H1 (cell line): ENCODE data around the gene ZNF837. TPM values are rescaled to one million over a fixed set of nuclear protein-coding genes. Genes with fewer than 3 reads are reported as not detected.

Experiments used
- CTCF ChIA-PET: fragments of 300-600 bp; sonication (Branson Sonifier 250); formaldehyde crosslinking; loops from one replicate; lab custom pipeline; 2021; ENCODE audit not compliant: partially characterized antibody; lab: Charles Lee
- POLR2A ChIA-PET: fragments of 300-600 bp; sonication (Branson Sonifier 250); formaldehyde crosslinking; loops from one replicate; lab custom pipeline; 2021; ENCODE audit warnings: inconsistent platforms; ENCODE audit not compliant: partially characterized antibody; lab: Charles Lee
- DNase-seq, 2 experiments: peaks; one replicate each; pipeline versions ENCODE4 v3.0.0 to v3.0.0-alpha.2; 2010 to 2022; ENCODE audit warnings: low spot score in 2 of 2, low read depth in 1 of 2, mixed read lengths in 1 of 2
- FAIRE-seq: peaks from 2 replicates; lab custom pipeline; 2011; peaks lifted over from hg19 to GRCh38; lab: Jason Lieb, UNC
- H2AFZ ChIP-seq: 2 replicates; pipeline ENCODE4 v1.8.1; 2012; ENCODE audit warnings: low read length, inconsistent platforms
- H2AK5ac ChIP-seq: 2 replicates; pipeline ENCODE4 v1.6.1; 2013; ENCODE audit warnings: low read depth, low read length
- H2BK120ac ChIP-seq: replicated peaks from 2 replicates; pipeline ENCODE3; 2013; ENCODE audit warnings: low read depth, low read length, inconsistent platforms
- H2BK12ac ChIP-seq: 2 replicates; pipeline ENCODE4 v1.6.1; 2013; ENCODE audit warnings: low read depth, low read length
- H2BK15ac ChIP-seq: 2 replicates; pipeline ENCODE4 v1.6.1; 2013; ENCODE audit warnings: low read length
- H2BK20ac ChIP-seq: 2 replicates; pipeline ENCODE4 v1.6.1; 2013; ENCODE audit warnings: low read length
- H2BK5ac ChIP-seq: 2 replicates; pipeline ENCODE4 v1.6.1; 2013; ENCODE audit warnings: low read depth, low read length
- H3K14ac ChIP-seq: 2 replicates; pipeline ENCODE4 v1.6.1; 2013; ENCODE audit warnings: inconsistent platforms; ENCODE audit not compliant: insufficient read length
- H3K18ac ChIP-seq: 2 replicates; pipeline ENCODE4 v1.6.1; 2013; ENCODE audit warnings: low read length; ENCODE audit errors: extremely low read depth
- H3K23ac ChIP-seq: 2 replicates; pipeline ENCODE4 v1.6.1; 2013; ENCODE audit warnings: inconsistent platforms; ENCODE audit not compliant: insufficient read length
- H3K23me2 ChIP-seq: 2 replicates; pipeline ENCODE4 v1.6.1; 2013; ENCODE audit warnings: low read depth, low read length
- H3K27ac ChIP-seq: 2 replicates; pipeline ENCODE4 v1.6.1; 2011; ENCODE audit warnings: low read depth, low read length, inconsistent platforms
- H3K27me3 ChIP-seq, 4 experiments: replicated peaks in 1 of 4; 1 replicate in 1 of 4; 2 replicates in 3 of 4; pipeline versions ENCODE4 v1.6.1 to v1.8.1; 2011 to 2013; ENCODE audit warnings: low read length in 3 of 4, mild to moderate bottlenecking in 3 of 4, inconsistent platforms in 2 of 4, mixed read lengths in 2 of 4, moderate library complexity in 1 of 4; ENCODE audit not compliant: control insufficient read depth in 3 of 4, insufficient read depth in 3 of 4; ENCODE audit errors: extremely low read depth in 1 of 4
- H3K36me3 ChIP-seq, 4 experiments: 2 replicates each; pipeline versions ENCODE4 v1.6.1 to v1.8.1; 2011 to 2013; ENCODE audit warnings: mild to moderate bottlenecking in 4 of 4, low read length in 3 of 4, moderate library complexity in 2 of 4, control low read depth in 1 of 4, inconsistent platforms in 1 of 4; ENCODE audit not compliant: insufficient read depth in 4 of 4, control insufficient read depth in 2 of 4
- H3K4ac ChIP-seq: replicated peaks from 2 replicates; pipeline ENCODE3; 2013; ENCODE audit warnings: low read length, low read depth, mixed read lengths, inconsistent platforms; ENCODE audit not compliant: insufficient read length
- H3K4me1 ChIP-seq, 4 experiments: replicated peaks in 1 of 4; 1 replicate in 1 of 4; 2 replicates in 3 of 4; pipeline versions ENCODE4 v1.6.1 to v1.8.1; 2011 to 2013; ENCODE audit warnings: low read length in 3 of 4, inconsistent platforms in 2 of 4, mixed read lengths in 1 of 4; ENCODE audit not compliant: insufficient read depth in 4 of 4, control insufficient read depth in 3 of 4
- H3K4me2 ChIP-seq, 2 experiments: 2 replicates each; pipeline versions ENCODE4 v1.6.1 to v1.8.1; 2011 to 2013; ENCODE audit warnings: low read depth in 2 of 2, low read length in 2 of 2, control low read depth in 1 of 2, inconsistent platforms in 1 of 2, mild to moderate bottlenecking in 1 of 2; ENCODE audit not compliant: insufficient read depth in 1 of 2
- H3K4me3 ChIP-seq, 4 experiments: fragments of 200-600, 300-600 bp in 1 of 4; sonication (generic), shearing (Covaris generic), sonication (Bioruptor Twin) in 1 of 4; 2 replicates each; pipeline versions ENCODE4 v1.5.1 to v1.8.1; 2011 to 2016; ENCODE audit warnings: low read length in 4 of 4, low read depth in 3 of 4, control low read depth in 2 of 4, inconsistent platforms in 2 of 4, mild to moderate bottlenecking in 2 of 4, mixed read lengths in 1 of 4, moderate library complexity in 1 of 4; ENCODE audit not compliant: insufficient read depth in 2 of 4; ENCODE audit errors: extremely low read depth in 1 of 4
- H3K56ac ChIP-seq: replicated peaks from 2 replicates; pipeline ENCODE3; 2013; ENCODE audit warnings: low read depth, mild to moderate bottlenecking, mixed read lengths, low read length, inconsistent platforms; ENCODE audit not compliant: insufficient read length
- H3K79me1 ChIP-seq: 2 replicates; pipeline ENCODE4 v1.6.1; 2013; ENCODE audit warnings: low read depth, low read length, control low read depth
- H3K79me2 ChIP-seq, 2 experiments: 2 replicates each; pipeline versions ENCODE4 v1.6.1 to v1.8.1; 2012 to 2013; ENCODE audit warnings: low read length in 2 of 2, mild to moderate bottlenecking in 2 of 2, inconsistent platforms in 1 of 2; ENCODE audit not compliant: insufficient read depth in 2 of 2, control insufficient read depth in 1 of 2
- H3K9ac ChIP-seq, 4 experiments: replicated peaks in 1 of 4; 1 replicate in 1 of 4; 2 replicates in 3 of 4; pipeline versions ENCODE4 v1.6.1 to v1.8.1; 2011 to 2013; ENCODE audit warnings: low read depth in 3 of 4, low read length in 3 of 4, control low read depth in 2 of 4, mild to moderate bottlenecking in 2 of 4, moderate library complexity in 2 of 4, inconsistent platforms in 1 of 4; ENCODE audit errors: extremely low read depth in 1 of 4
- H3K9me3 ChIP-seq, 2 experiments: 2 replicates each; pipeline versions ENCODE4 v1.6.1 to v1.8.1; 2012 to 2013; ENCODE audit warnings: mild to moderate bottlenecking in 2 of 2, moderate library complexity in 2 of 2, control low read depth in 1 of 2, inconsistent platforms in 1 of 2, low read depth in 1 of 2, low read length in 1 of 2, mixed read lengths in 1 of 2; ENCODE audit not compliant: insufficient read depth in 2 of 2
- H4K20me1 ChIP-seq, 2 experiments: replicated peaks in 1 of 2; 2 replicates each; pipeline versions ENCODE3 to v1.8.1; 2011 to 2013; ENCODE audit warnings: inconsistent platforms in 2 of 2, low read length in 2 of 2, mild to moderate bottlenecking in 1 of 2; ENCODE audit not compliant: insufficient read depth in 2 of 2, control insufficient read depth in 1 of 2
- H4K5ac ChIP-seq: 2 replicates; pipeline ENCODE4 v1.6.1; 2013; ENCODE audit warnings: low read length, low read depth, mixed read lengths, inconsistent platforms; ENCODE audit not compliant: insufficient read length
- H4K8ac ChIP-seq: 2 replicates; pipeline ENCODE4 v1.8.0; 2013; ENCODE audit warnings: mild to moderate bottlenecking, moderate library complexity, low read length, inconsistent platforms; ENCODE audit not compliant: insufficient read depth; ENCODE audit errors: extremely low read depth
- H4K91ac ChIP-seq: replicated peaks from 2 replicates; pipeline ENCODE3; 2013; ENCODE audit warnings: low read length, mixed read lengths, inconsistent platforms; ENCODE audit not compliant: insufficient read length
- ASH2L ChIP-seq: fragments of 200-600, 300-600 bp; sonication (generic); IDR thresholded peaks from one replicate; pipeline ENCODE4 v1.7.1; 2017; ENCODE audit warnings: low read length
- CEBPB ChIP-seq: IDR thresholded peaks from 2 replicates; pipeline ENCODE4 v1.6.1; 2012; ENCODE audit warnings: low read depth, low read length
- EZH2 ChIP-seq: fragments of 200-600 bp; sonication (generic); IDR thresholded peaks from 2 replicates; pipeline ENCODE4 v1.7.1; 2012; ENCODE audit warnings: low read depth, mild to moderate bottlenecking, moderate library complexity, low read length, inconsistent platforms; ENCODE audit not compliant: severe bottlenecking
- GABPA ChIP-seq: IDR thresholded peaks from 2 replicates; pipeline ENCODE4 v1.6.1; 2011; ENCODE audit warnings: mild to moderate bottlenecking, low read length, moderate library complexity, borderline replicate concordance; ENCODE audit not compliant: insufficient read depth
- HDAC2 ChIP-seq, 2 experiments: fragments of 300-600 bp in 1 of 2; sonication (generic) in 1 of 2; IDR thresholded peaks; 2 replicates each; pipeline ENCODE4 v1.6.1; 2011 to 2012; ENCODE audit warnings: low read depth in 2 of 2, low read length in 2 of 2, mild to moderate bottlenecking in 2 of 2, moderate library complexity in 2 of 2, borderline replicate concordance in 1 of 2, inconsistent platforms in 1 of 2
- MAFK ChIP-seq: IDR thresholded peaks from 2 replicates; pipeline ENCODE4 v1.6.1; 2012; ENCODE audit warnings: low read depth, mild to moderate bottlenecking, improper control_type of control experiment, low read length
- NRF1 ChIP-seq: IDR thresholded peaks from 2 replicates; pipeline ENCODE4 v1.6.1; 2011; ENCODE audit warnings: mild to moderate bottlenecking, low read depth, low read length, improper control_type of control experiment
- POLR2A ChIP-seq, 2 experiments: IDR thresholded peaks; 1 replicate in 1 of 2; 2 replicates in 1 of 2; pipeline ENCODE4 v1.6.1; 2011; ENCODE audit warnings: low read depth in 2 of 2, low read length in 2 of 2, mild to moderate bottlenecking in 2 of 2; ENCODE audit errors: control extremely low read depth in 1 of 2
- TBP ChIP-seq: IDR thresholded peaks from 2 replicates; pipeline ENCODE4 v1.6.1; 2011; ENCODE audit warnings: low read depth, low read length, improper control_type of control experiment
- WGBS, 2 experiments: shearing (Covaris generic) in 1 of 2; methylation state at CpG; one replicate each; pipeline versions ENCODE4 v1.1.6 to v1.1.7; 2013 to 2015; ENCODE audit warnings: low lambda C conversion rate in 2 of 2, mixed read lengths in 2 of 2, inconsistent platforms in 1 of 2, low coverage in 1 of 2, missing lambda C conversion rate in 1 of 2; ENCODE audit not compliant: insufficient replicate concordance in 2 of 2, insufficient coverage in 1 of 2, insufficient read length in 1 of 2; ENCODE audit errors: extremely low coverage in 1 of 2, missing lambda C conversion rate in 1 of 2; 5-methylcytosine and 5-hydroxymethylcytosine counted together
- long read RNA-seq, 2 experiments: library from RNA in 1 of 2; library from capped mRNA in 1 of 2; stranded (forward); transcript quantifications; one replicate each; pipeline ENCODE4 v2.0.0, GENCODE V29; 2021; ENCODE audit warnings: inconsistent platforms in 1 of 2
- polyA minus RNA-seq, 3 experiments: library from RNA; depleted of rRNA, polyadenylated mRNA; stranded (reverse); fragments of >200 nt; gene quantifications; 1 replicate in 2 of 3; 2 replicates in 1 of 3; pipeline ENCODE4 v1.2.3, GENCODE V29; 2011
- polyA plus RNA-seq, 7 experiments: library from polyadenylated mRNA; depleted of rRNA in 3 of 7; stranded (reverse) in 5 of 7; unstranded in 2 of 7; fragments of >200 nt in 5 of 7; fragments of 200-250 nt in 2 of 7; gene quantifications; 1 replicate in 5 of 7; 2 replicates in 1 of 7; 4 replicates in 1 of 7; pipeline versions ENCODE4 v1.2.1 to v1.2.3, GENCODE V29; 2011 to 2013; ENCODE audit warnings: missing spikeins in 2 of 7, mixed read lengths in 2 of 7
- total RNA-seq: library from RNA; stranded (reverse); fragmentation: NEBNext Ultra II Directional; extraction: Animal tissue kit (Norgen Biotek cat#: 25700); gene quantifications from 2 replicates; pipeline ENCODE4 v1.2.1, GENCODE V29; 2021

ZNF837 gene
- total RNA-seq (1.9 and 2.7 TPM in 2 replicates), polyA plus RNA-seq (2011; rRNA removed) (3.3 and 6.6 TPM in 2 replicates), polyA minus RNA-seq (2011; rRNA and poly(A)+ RNA removed) (0.27 and 0.54 TPM in 2 replicates)
- 4.1 TPM for polyA plus RNA-seq (2011; cell fraction: cytosol; rRNA removed)
- polyA plus RNA-seq (2011; cell fraction: nucleus; rRNA removed), result 4.7 TPM
- 2.4 to 3.5 TPM (median 2.8 TPM) in 4 replicates for polyA plus RNA-seq (2012, experiment 1 of 2)
- polyA plus RNA-seq (2012, experiment 2 of 2), result 3.7 TPM
- 1.5 TPM for polyA plus RNA-seq (2013, experiment 1 of 2)
- polyA plus RNA-seq (2013, experiment 2 of 2), result 1.5 TPM
- polyA minus RNA-seq (2011; cell fraction: cytosol; rRNA and poly(A)+ RNA removed), result 2.3 TPM
- polyA minus RNA-seq (2011; cell fraction: nucleus; rRNA and poly(A)+ RNA removed), result 1.8 TPM
- long read RNA-seq, experiment 1, partial matches to known transcripts, result 6 of 10 reads
- long read RNA-seq, experiment 1, other reads (novel, unspliced or antisense), result 0 of 10 reads
- long read RNA-seq, experiment 2, result 0 reads

DNA sequence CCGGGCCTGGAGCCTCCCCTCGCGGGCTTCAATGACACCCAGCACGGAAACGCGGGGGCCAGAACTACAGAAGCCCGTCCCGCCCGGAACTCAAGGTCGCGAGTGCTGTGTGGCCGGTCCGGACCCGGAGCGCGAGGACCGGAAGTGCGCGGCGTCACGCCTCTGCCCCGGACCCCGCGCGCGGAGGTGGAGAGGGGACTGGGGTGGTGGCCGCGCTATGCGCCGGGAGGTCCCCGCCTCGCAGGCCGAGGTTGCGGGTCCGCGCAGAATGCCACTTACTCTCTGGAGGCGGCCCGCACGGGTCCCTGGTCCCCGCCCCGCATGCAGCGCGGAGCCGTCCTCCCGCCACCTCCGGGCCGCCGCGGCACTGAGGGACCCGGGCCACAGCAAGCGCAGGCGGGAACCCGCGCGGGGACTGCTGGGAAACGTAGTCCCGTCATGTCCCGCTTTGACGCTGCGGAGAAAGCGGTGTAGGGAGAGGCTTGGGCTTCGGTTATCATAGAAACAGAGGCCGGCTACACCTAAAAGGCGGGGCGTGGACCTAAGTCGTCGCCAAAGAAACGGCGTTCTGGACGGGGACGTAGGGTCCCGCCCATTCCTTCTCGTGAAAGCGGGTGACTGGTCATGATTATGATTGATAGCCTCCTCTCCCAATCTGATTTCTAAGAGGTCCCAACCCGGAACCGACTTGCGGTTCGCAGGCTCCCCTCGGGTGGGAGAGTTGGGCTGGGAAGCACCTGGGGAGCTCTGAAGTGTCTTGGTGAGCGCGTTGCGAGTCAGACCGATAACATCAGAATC lies at the start of gene ZNF837:
TSS of gene ZNF837 (minus strand) at position 369 of the 798 bp plus-strand sequence. CDS start 11,698 bp downstream, outside the sequence.
- Histone ChIP-seq H3K27me3 (no peaks in the 10 kb centered on the region), H4K5ac (peak within 1 kb of the TSS; percentile 3), H2BK15ac (no peak within 1 kb of the TSS), H3K36me3 (no peaks in the 10 kb centered on the region), H3K56ac (peak within 1 kb of the TSS; percentile 33), H3K9me3 (no peaks in the 10 kb centered on the region), H4K20me1 (peaks cover 0 to 5% of the 10 kb centered on the region in 2 experiments), H2BK20ac (no peak within 1 kb of the TSS), H3K79me2 (no peaks in the 10 kb centered on the region; a peak in 1 of 4 replicates), H3K23ac (no peak within 1 kb of the TSS), H3K14ac (no peak within 1 kb of the TSS), H3K9ac (peak within 1 kb of the TSS; percentile 72 to 86 (median 80)), H4K91ac (peak within 1 kb of the TSS; percentile 15), H4K8ac (peak within 1 kb of the TSS; percentile 95), H3K27ac (peak within 1 kb of the TSS; percentile 72; the same call in 1 of the 2 replicates), H2BK120ac (no peak within 1 kb of the TSS), H3K79me1 (no peaks in the 10 kb centered on the region; the same call in 1 of the 2 replicates), H2AFZ (peak within 1 kb of the TSS; percentile 78; the same call in 1 of the 2 replicates), H2AK5ac (no peak within 1 kb of the TSS), H2BK5ac (no peak within 1 kb of the TSS), H3K4me2 (peak within 1 kb of the TSS; percentile 91 to 98), H3K4me1 (peaks cover 0 to 11% (median 7%) of the 10 kb centered on the region in 4 experiments; a peak in 6 of 7 replicates), H3K4ac (peak within 1 kb of the TSS; percentile 21), H3K23me2 (peaks cover 10% of the 10 kb centered on the region), H3K18ac (peak within 1 kb of the TSS; percentile 55), H2BK12ac (no peak within 1 kb of the TSS), H3K4me3 (peak within 1 kb of the TSS; percentile 56 to 77 (median 64))
- POLR2A ChIA-PET, result interaction anchor here (0.5 to 8.5 kb wide), 14 partner anchors 11 to 152 kb away, joined by 3 to 94 read pairs (median 6); partner anchors contain the start of genes RNF225, ZBTB45, ZNF497 and ZNF544
- CTCF ChIA-PET, result interaction anchor here (0.7 to 1.7 kb wide), 4 partner anchors 10 to 33 kb away, joined by 3 to 6 read pairs (median 4); no protein-coding TSS in a partner anchor
- 2% methylated on average over 76 of the region's 83 CpGs; no CpG with 5 or more reads in 1 of the 2 experiments for WGBS, 2 experiments
- FAIRE-seq (peak; percentile 92), DNase-seq (peak; percentile 96 to 100)
- TF ChIP-seq HDAC2 (IDR thresholded peaks at IDR 0.05; ENCODE audit: borderline replicate concordance in 1 of 2, low read depth in 2 of 2, low read length in 2 of 2), result peak; percentile 67 to 86; a peak in 2 of 4 replicates
- TF ChIP-seq NRF1, result no peak
- no peak for TF ChIP-seq CEBPB
- peak; percentile 89 for TF ChIP-seq ASH2L
- TF ChIP-seq POLR2A (IDR thresholded peaks at IDR 0.05; ENCODE audit: control extremely low read depth in 1 of 2, low read depth in 2 of 2, low read length in 2 of 2), result peak; percentile 89 to 92
- TF ChIP-seq EZH2, result no peak
- peak; percentile 86 for TF ChIP-seq TBP
- TF ChIP-seq GABPA, result peak; percentile 99
- TF ChIP-seq MAFK, result no peak
